Measurements from ENCODE around the gene NTM. TPM values are rescaled to one million over a fixed set of nuclear protein-coding genes. Genes with fewer than 3 reads are reported as not detected.
"Not testable (repeated sequence)": the region's sequence is repeated elsewhere in the genome, so short reads cannot be mapped to it uniquely, and the experiment has no call there.

Gene NTM
- total RNA-seq, 1 experiment from 2014 or later, result not detected

DNA sequence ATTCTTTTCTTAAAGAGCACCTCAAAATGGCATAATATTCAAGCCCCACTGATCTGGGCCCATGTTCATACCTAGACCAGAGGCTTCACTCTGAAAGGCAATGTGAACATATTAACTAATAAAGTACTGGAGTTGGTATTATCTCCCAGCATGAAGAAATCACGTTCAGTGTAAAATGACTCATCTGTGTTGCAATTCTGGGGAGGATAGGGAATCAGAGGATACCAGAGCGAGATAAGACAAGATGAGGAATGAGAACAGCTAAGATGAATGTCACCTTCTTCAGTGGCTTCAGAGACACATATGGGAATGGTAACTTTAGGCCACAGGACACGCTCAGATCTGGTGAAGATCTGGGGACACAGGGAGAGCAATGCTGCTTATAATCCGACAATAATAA, 121.1 kb downstream of the NTM start:
- Histone ChIP-seq H3K36me3 (ENCODE audit: control insufficient read depth in 1 of 2, insufficient read depth in 2 of 2, low read length in 2 of 2) (no peaks in the 10 kb centered on the region), H3K79me2 (ENCODE audit: insufficient read depth, low read length) (no peaks in the 10 kb centered on the region), H3K4me3 (replicated peaks in 1 of 2; ENCODE audit: low read depth in 1 of 2, low read length in 2 of 2) (no peak overlapping the region), H3K4me1 (ENCODE audit: control insufficient read depth in 1 of 2, insufficient read depth in 2 of 2, low read length in 2 of 2) (no peaks in the 10 kb centered on the region), H3K27ac (ENCODE audit: low read depth, low read length) (no peak overlapping the region), H3K27me3 (ENCODE audit: insufficient read depth, low read length) (no peaks in the 10 kb centered on the region), H3K9me3 (ENCODE audit: control insufficient read depth in 1 of 2, insufficient read depth in 1 of 2, low read depth in 1 of 2, low read length in 2 of 2) (peaks cover 4 to 6% of the 10 kb centered on the region in 2 experiments; a peak in 2 of 4 replicates), H3K4me2 (ENCODE audit: low read length) (no peak overlapping the region), H3K9ac (ENCODE audit: low read length) (no peak overlapping the region), H2AFZ (ENCODE audit: low read depth, low read length, poor library complexity, severe bottlenecking) (no peak overlapping the region), H4K20me1 (ENCODE audit: insufficient read depth) (no peaks in the 10 kb centered on the region), H3K9me2 (ENCODE audit: insufficient read depth) (no peaks in the 10 kb centered on the region)
- ATAC-seq (no peak), DNase-seq (ENCODE audit: low read depth, low spot score) (no peak)
- ChIA-PET RAD21 (ENCODE audit: low non-redundant PET in 1 of 2, low total read pairs in 2 of 2, uncharacterized antibody in 2 of 2, unreplicated experiment in 2 of 2) (no interaction called here), POLR2A (no interaction called here), CTCF (no interaction called here)
- intact Hi-C loops (cut with micrococcal nuclease), result no loop called here
- no TSS peak for BruUV-seq (replicated peaks)
- TF ChIP-seq ZFX (IDR thresholded peaks at IDR 0.05) (no peak), FOSL1 (IDR thresholded peaks at IDR 0.05; ENCODE audit: low read depth) (no peak), EZH2 (IDR thresholded peaks at IDR 0.05) (no peak), ZNF274 (IDR thresholded peaks at IDR 0.05; ENCODE audit: low read depth, low read length) (no peak), SRF (IDR thresholded peaks at IDR 0.05; ENCODE audit: low read depth) (no peak), POLR2A (IDR thresholded peaks at IDR 0.05; ENCODE audit: borderline replicate concordance, extremely low read depth, insufficient read depth, insufficient read length) (no peak), CEBPB (IDR thresholded peaks at IDR 0.05; ENCODE audit: low read depth) (no peak), TCF7L2 (IDR thresholded peaks at IDR 0.05; ENCODE audit: borderline replicate concordance, extremely low read depth, insufficient read depth, insufficient read length) (no peak)
- TF ChIP-seq, protein P1, sequence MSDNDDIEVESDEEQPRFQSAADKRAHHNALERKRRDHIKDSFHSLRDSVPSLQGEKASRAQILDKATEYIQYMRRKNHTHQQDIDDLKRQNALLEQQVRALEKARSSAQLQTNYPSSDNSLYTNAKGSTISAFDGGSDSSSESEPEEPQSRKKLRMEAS (IDR thresholded peaks at IDR 0.05), result no peak

DNA sequence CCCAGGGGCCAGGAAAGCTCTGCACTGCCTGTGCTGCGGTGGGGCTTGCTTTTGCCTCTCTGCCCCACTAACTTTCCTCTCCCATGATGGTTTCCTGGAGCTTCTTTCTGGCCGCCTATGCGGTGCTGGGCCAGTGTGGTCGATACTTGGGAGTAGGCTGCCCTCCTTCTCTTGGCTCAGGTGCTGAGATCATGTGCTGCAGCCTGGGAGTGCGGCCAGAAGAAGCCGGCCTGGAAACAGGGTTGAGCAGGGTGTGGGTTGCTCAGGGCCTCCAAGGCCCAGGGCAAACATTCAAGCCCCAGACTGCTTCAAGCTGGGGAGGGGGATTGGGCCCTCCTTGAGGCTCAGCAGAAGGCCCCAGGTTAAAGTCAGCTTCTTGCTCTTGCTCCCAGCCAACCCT, 125.0 kb downstream of the NTM start:
- no TSS peak for BruUV-seq (replicated peaks)
- H3K27me3 ChIP-seq (ENCODE audit: insufficient read depth, low read length), result no peaks in the 10 kb centered on the region
- no peaks in the 10 kb centered on the region for H3K4me1 ChIP-seq (ENCODE audit: control insufficient read depth in 1 of 2, insufficient read depth in 2 of 2, low read length in 2 of 2)
- no peaks in the 10 kb centered on the region for H3K36me3 ChIP-seq (ENCODE audit: control insufficient read depth in 1 of 2, insufficient read depth in 2 of 2, low read length in 2 of 2)
- no peak overlapping the region for H3K4me2 ChIP-seq (ENCODE audit: low read length)
- RAD21 ChIA-PET (ENCODE audit: low non-redundant PET in 1 of 2, low total read pairs in 2 of 2, uncharacterized antibody in 2 of 2, unreplicated experiment in 2 of 2), result no interaction called here
- DNase-seq (ENCODE audit: low read depth, low spot score) (no peak), ATAC-seq (no peak)
- POLR2A ChIA-PET, result no interaction called here
- intact Hi-C loops (cut with micrococcal nuclease), result no loop called here
- no peaks in the 10 kb centered on the region for H3K9me2 ChIP-seq (ENCODE audit: insufficient read depth)
- H3K79me2 ChIP-seq (ENCODE audit: insufficient read depth, low read length), result no peaks in the 10 kb centered on the region
- no peak overlapping the region for H3K9ac ChIP-seq (ENCODE audit: low read length)
- CTCF ChIA-PET, result no interaction called here
- H3K27ac ChIP-seq (ENCODE audit: low read depth, low read length), result no peak overlapping the region
- H2AFZ ChIP-seq (ENCODE audit: low read depth, low read length, poor library complexity, severe bottlenecking), result no peak overlapping the region
- peaks cover 0 to 9% of the 10 kb centered on the region in 2 experiments; a peak in 2 of 4 replicates for H3K9me3 ChIP-seq (ENCODE audit: control insufficient read depth in 1 of 2, insufficient read depth in 1 of 2, low read depth in 1 of 2, low read length in 2 of 2)
- TF ChIP-seq, protein P2, sequence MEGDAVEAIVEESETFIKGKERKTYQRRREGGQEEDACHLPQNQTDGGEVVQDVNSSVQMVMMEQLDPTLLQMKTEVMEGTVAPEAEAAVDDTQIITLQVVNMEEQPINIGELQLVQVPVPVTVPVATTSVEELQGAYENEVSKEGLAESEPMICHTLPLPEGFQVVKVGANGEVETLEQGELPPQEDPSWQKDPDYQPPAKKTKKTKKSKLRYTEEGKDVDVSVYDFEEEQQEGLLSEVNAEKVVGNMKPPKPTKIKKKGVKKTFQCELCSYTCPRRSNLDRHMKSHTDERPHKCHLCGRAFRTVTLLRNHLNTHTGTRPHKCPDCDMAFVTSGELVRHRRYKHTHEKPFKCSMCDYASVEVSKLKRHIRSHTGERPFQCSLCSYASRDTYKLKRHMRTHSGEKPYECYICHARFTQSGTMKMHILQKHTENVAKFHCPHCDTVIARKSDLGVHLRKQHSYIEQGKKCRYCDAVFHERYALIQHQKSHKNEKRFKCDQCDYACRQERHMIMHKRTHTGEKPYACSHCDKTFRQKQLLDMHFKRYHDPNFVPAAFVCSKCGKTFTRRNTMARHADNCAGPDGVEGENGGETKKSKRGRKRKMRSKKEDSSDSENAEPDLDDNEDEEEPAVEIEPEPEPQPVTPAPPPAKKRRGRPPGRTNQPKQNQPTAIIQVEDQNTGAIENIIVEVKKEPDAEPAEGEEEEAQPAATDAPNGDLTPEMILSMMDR (IDR thresholded peaks at IDR 0.05 in 2 of 3, conservative IDR thresholded peaks at IDR 0.05 in 1 of 3; ENCODE audit: borderline replicate concordance in 1 of 3, insufficient read depth in 1 of 3, low read depth in 2 of 3, low read length in 2 of 3), result no peak
- TF ChIP-seq EZH2phosphoT487 (IDR thresholded peaks at IDR 0.05; ENCODE audit: borderline replicate concordance) (no peak), CEBPB (IDR thresholded peaks at IDR 0.05; ENCODE audit: low read depth) (no peak), SRF (IDR thresholded peaks at IDR 0.05; ENCODE audit: low read depth) (no peak)
- no peaks in the 10 kb centered on the region for H4K20me1 ChIP-seq (ENCODE audit: insufficient read depth)
- no peak overlapping the region for H3K4me3 ChIP-seq (replicated peaks in 1 of 2; ENCODE audit: low read depth in 1 of 2, low read length in 2 of 2)

DNA sequence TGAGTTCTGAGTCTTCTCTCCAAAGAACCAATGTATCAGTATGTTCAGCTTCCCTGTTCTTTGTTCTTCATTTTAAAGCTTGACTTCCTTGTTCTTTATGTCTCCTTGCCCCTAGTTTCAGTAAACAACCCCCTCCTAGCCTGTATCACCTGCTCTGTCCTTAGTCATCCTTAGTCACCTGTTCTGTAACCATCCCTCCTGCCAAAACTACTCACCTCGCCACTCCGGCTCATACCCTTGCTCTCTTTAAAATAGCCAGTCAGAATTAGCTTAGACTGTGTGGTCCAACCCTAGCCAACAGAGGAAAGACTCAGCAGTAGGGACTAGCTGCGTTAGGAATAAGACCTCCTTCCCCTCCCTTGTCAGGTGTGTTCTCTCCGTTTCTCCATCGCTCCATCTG, 127.3 kb downstream of the NTM start:
- H3K79me2 ChIP-seq (ENCODE audit: insufficient read depth, low read length); H2AFZ ChIP-seq (ENCODE audit: low read depth, low read length, poor library complexity, severe bottlenecking); H3K27ac ChIP-seq (ENCODE audit: low read depth, low read length); H4K20me1 ChIP-seq (ENCODE audit: insufficient read depth); POLR2A ChIA-PET; CTCF ChIA-PET; RAD21 ChIA-PET (ENCODE audit: low non-redundant PET in 1 of 2, low total read pairs in 2 of 2, uncharacterized antibody in 2 of 2, unreplicated experiment in 2 of 2); intact Hi-C loops (cut with micrococcal nuclease); ATAC-seq; H3K9me2 ChIP-seq (ENCODE audit: insufficient read depth); BruUV-seq (replicated peaks); H3K27me3 ChIP-seq (ENCODE audit: insufficient read depth, low read length); H3K9ac ChIP-seq (ENCODE audit: low read length); H3K4me2 ChIP-seq (ENCODE audit: low read length); H3K4me1 ChIP-seq (ENCODE audit: control insufficient read depth in 1 of 2, insufficient read depth in 2 of 2, low read length in 2 of 2); H3K9me3 ChIP-seq (ENCODE audit: control insufficient read depth in 1 of 2, insufficient read depth in 1 of 2, low read depth in 1 of 2, low read length in 2 of 2); H3K36me3 ChIP-seq (ENCODE audit: control insufficient read depth in 1 of 2, insufficient read depth in 2 of 2, low read length in 2 of 2); DNase-seq (ENCODE audit: low read depth, low spot score); H3K4me3 ChIP-seq (replicated peaks in 1 of 2; ENCODE audit: low read depth in 1 of 2, low read length in 2 of 2): not testable (repeated sequence)

All from HCT116 (cell line).